DND-41 (cell line): ENCODE data around the gene MEGF6.

Experiments
- ATAC-seq: fragments of 200-7000 bp; cut with Tn5 transposase; 3 replicates; pipeline ENCODE4 v1.9.1; 2021; ENCODE audit warnings: low read depth; ENCODE audit not compliant: insufficient read depth
- DNase-seq: peaks from one replicate; pipeline ENCODE4 v3.0.0-alpha.2; 2020
- H2AFZ ChIP-seq: 2 replicates; pipeline ENCODE4 v1.6.0; 2012; ENCODE audit warnings: low read depth, low read length
- H3K27ac ChIP-seq: 2 replicates; pipeline ENCODE4 v1.5.1; 2012; ENCODE audit warnings: low read length, inconsistent platforms
- H3K27me3 ChIP-seq: fragments of 200-600 bp; sonication (generic); 2 replicates; pipeline ENCODE4 v1.6.0; 2012; ENCODE audit warnings: low read length, mild to moderate bottlenecking, inconsistent platforms; ENCODE audit not compliant: insufficient read depth, poor library complexity
- H3K36me3 ChIP-seq: 2 replicates; pipeline ENCODE4 v1.5.1; 2012; ENCODE audit warnings: low read length, inconsistent platforms; ENCODE audit not compliant: insufficient read depth
- H3K4me1 ChIP-seq: 2 replicates; pipeline ENCODE4 v1.5.1; 2012; ENCODE audit warnings: mild to moderate bottlenecking, low read length; ENCODE audit not compliant: insufficient read depth
- H3K4me2 ChIP-seq: 2 replicates; pipeline ENCODE4 v1.6.0; 2012; ENCODE audit warnings: mild to moderate bottlenecking, moderate library complexity, low read length, inconsistent platforms; ENCODE audit not compliant: insufficient read depth
- H3K4me3 ChIP-seq, 2 experiments: fragments of 200-600 bp in 1 of 2; shearing (Covaris generic) in 1 of 2; 2 replicates each; pipeline ENCODE4 v1.5.1; 2012 to 2016; ENCODE audit warnings: inconsistent platforms in 2 of 2, low read length in 2 of 2, mild to moderate bottlenecking in 2 of 2, low read depth in 1 of 2, moderate library complexity in 1 of 2
- H3K79me2 ChIP-seq: 2 replicates; pipeline ENCODE4 v1.6.0; 2012; ENCODE audit warnings: low read length, inconsistent platforms; ENCODE audit not compliant: insufficient read depth
- H3K9ac ChIP-seq: 2 replicates; pipeline ENCODE4 v1.6.0; 2012; ENCODE audit warnings: low read depth, mild to moderate bottlenecking, inconsistent platforms, low read length, moderate library complexity
- H3K9me3 ChIP-seq: 2 replicates; pipeline ENCODE4 v1.5.1; 2012; ENCODE audit warnings: low read length, moderate library complexity, mild to moderate bottlenecking, inconsistent platforms; ENCODE audit not compliant: insufficient read depth, severe bottlenecking
- H4K20me1 ChIP-seq: 2 replicates; pipeline ENCODE4 v1.6.0; 2012; ENCODE audit warnings: low read length; ENCODE audit not compliant: insufficient read depth
- CTCF ChIP-seq: IDR thresholded peaks from 2 replicates; pipeline ENCODE4 v1.5.1; 2012; ENCODE audit warnings: borderline replicate concordance, low read length, moderate library complexity, mild to moderate bottlenecking; ENCODE audit not compliant: poor library complexity, severe bottlenecking; ENCODE audit errors: extremely low read depth
- EZH2 ChIP-seq: IDR thresholded peaks from 3 replicates; pipeline ENCODE4 v1.6.1; 2012; ENCODE audit warnings: borderline replicate concordance, low read depth, mild to moderate bottlenecking, moderate library complexity, low read length, inconsistent platforms; ENCODE audit not compliant: severe bottlenecking

Gene MEGF6

DNA sequence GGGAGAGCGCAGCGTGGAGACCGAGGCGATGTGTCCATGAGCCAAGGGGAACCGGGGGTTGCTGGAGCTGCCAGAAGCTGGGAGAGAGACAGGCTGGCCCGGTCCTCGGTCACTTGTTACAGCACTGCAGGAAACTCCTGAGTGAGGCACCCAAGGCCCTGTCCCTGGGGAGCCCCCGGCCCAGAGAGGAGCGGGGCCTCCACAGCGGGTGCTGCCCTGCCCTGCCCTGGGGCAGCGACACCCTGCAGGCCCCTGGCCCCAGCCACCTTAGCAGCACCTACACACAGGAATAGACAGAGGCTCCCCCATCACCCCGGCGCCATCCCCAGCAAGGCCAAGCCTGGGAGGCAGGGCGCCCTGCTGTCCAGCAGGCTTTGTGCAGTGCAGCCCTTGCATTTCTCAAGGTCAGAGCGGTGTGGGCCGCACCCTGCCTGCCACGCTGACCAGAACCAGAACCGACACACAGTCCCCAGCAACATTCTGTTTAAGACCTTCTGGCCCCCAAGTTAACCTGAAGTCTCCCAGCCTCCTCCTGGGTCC lies 6.6 kb upstream of the MEGF6 start:
- Histone ChIP-seq H4K20me1 (peaks cover 10% of the 10 kb centered on the region), H2AFZ (no peak overlapping the region), H3K27me3 (peaks cover 21% of the 10 kb centered on the region), H3K79me2 (no peaks in the 10 kb centered on the region), H3K9me3 (no peaks in the 10 kb centered on the region), H3K9ac (no peak overlapping the region), H3K4me3 (no peak overlapping the region), H3K4me2 (no peak overlapping the region), H3K4me1 (peaks cover 12% of the 10 kb centered on the region), H3K27ac (no peak overlapping the region), H3K36me3 (no peaks in the 10 kb centered on the region)
- ATAC-seq (no peak), DNase-seq (no peak)
- TF ChIP-seq CTCF = no peak
- TF ChIP-seq EZH2 = no peak

- Histone ChIP-seq H3K27me3 (peaks cover 31% of the 10 kb centered on the region), H3K36me3 (no peaks in the 10 kb centered on the region), H3K79me2 (no peaks in the 10 kb centered on the region), H3K9me3 (no peaks in the 10 kb centered on the region), H2AFZ (no peak overlapping the region), H4K20me1 (peaks cover 21% of the 10 kb centered on the region), H3K9ac (no peak overlapping the region), H3K4me2 (no peak overlapping the region), H3K4me1 (peaks cover 13% of the 10 kb centered on the region), H3K4me3 (no peak overlapping the region), H3K27ac (no peak overlapping the region)
- TF ChIP-seq CTCF = no peak
- TF ChIP-seq EZH2 = no peak
- ATAC-seq = no peak
- no peak for DNase-seq
Measured at GRCh38 chr1:3616861-3617260, 5.6 kb upstream of the MEGF6 start.

DNA sequence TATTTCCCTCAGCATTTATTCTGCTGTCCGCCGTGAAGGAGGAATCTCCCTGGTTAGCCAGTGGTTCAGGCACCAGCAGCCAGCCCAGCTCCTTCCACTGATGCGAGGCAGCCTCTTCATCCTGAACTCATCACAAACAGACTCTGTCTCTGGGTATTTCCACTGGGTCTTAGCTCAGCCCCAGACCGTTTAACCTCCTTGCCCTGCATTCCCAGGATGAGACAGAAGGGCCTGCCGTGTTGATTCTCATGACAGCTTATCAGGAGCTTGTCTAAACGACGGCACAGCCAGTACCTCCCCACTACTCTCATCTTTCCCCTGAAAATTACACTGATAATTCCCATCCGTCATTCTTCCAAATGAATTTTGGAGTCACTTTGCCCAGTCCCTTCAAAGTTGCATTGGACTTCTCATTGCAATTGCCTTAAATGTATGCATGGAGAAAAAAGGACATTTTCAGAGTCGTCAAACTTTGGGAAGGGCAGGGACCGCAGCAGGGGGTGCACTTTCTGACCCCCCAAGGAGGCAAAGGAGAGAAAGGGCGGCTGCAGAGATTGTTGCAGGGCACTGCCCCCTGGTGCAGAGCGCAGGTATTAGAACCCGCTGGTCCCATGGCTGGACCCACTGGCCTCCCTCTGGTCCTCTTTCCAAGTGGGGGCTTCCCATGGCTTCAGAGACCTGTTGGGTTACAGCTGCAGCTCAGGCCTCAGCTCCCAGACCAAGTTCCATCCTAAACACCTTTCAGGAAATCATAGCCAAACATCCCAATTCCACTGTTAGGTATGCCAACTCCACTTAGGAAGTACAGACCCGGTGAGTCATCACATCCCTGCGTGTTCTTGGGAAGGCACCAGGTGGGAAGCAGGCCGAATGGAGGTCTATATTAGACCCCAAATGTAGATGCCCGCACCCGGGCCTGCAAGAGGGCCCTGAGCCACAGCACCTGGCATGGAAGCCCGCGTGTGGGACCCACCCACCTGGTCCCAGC lies 3.7 kb upstream of the MEGF6 start:
- peaks cover 46% of the 10 kb centered on the region for H3K27me3 ChIP-seq
- no peak overlapping the region for H2AFZ ChIP-seq
- no peak overlapping the region for H3K4me3 ChIP-seq
- H3K27ac ChIP-seq = no peak overlapping the region
- DNase-seq (no peak), ATAC-seq (no peak)
- peak; percentile 57 for TF ChIP-seq CTCF
- TF ChIP-seq EZH2 = no peak
- peaks cover 32% of the 10 kb centered on the region for H4K20me1 ChIP-seq
- no peak overlapping the region for H3K4me2 ChIP-seq
- no peak overlapping the region for H3K9ac ChIP-seq
- no peaks in the 10 kb centered on the region for H3K36me3 ChIP-seq
- no peaks in the 10 kb centered on the region for H3K9me3 ChIP-seq
- H3K79me2 ChIP-seq = no peaks in the 10 kb centered on the region
- peaks cover 29% of the 10 kb centered on the region for H3K4me1 ChIP-seq
